GM19438 (cell line): ENCODE data around the gene ATPAF1.
A peak's percentile ranks its signal among the peaks of the same experiment; 100 is the strongest.
"Not testable (repeated sequence)": the region's sequence is repeated elsewhere in the genome, so short reads cannot be mapped to it uniquely, and the experiment has no call there.

Experiments
- ATAC-seq: cut with Tn5 transposase; IDR thresholded peaks from one replicate; pipeline ENCODE4 v1.9.1; 2021; ENCODE audit warnings: low read depth; ENCODE audit not compliant: unreplicated experiment

Gene ATPAF1

GRCh38 chr1:46667782-46668760 lies at the start of gene ATPAF1:
Gene ATPAF1, minus strand, starts transcription at chr1:46668364. Its CDS starts 42 bp downstream, at chr1:46668322.
- ATAC-seq: peak; percentile 76

GRCh38 chr1:46717654-46718053 lies 49.5 kb upstream of the ATPAF1 start:
- no peak for ATAC-seq

- no peak for ATAC-seq
Observed at GRCh38 chr1:46714976-46715375, 46.8 kb upstream of the ATPAF1 start.

DNA sequence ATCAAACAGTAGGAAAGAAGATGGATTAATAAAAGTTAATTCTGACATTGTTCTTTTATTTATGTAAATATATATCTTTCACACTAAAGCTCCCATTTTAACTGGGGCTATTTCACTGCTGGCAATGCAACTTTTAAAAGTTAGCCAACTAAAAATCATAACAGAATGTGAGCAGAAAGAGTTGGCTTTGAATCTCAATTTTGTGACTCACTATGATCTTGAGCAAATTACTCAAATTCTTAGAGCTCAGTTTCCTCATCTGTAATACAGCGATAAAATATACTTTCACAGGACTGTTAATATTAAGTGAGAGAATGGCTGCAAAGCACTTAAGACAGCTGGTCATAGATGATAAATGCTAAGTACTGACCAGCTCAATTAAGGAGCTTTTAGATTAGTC lies 40.0 kb upstream of the ATPAF1 start:
- ATAC-seq: no peak

GRCh38 chr1:46705408-46705807 lies 37.2 kb upstream of the ATPAF1 start:
- ATAC-seq: no peak

DNA sequence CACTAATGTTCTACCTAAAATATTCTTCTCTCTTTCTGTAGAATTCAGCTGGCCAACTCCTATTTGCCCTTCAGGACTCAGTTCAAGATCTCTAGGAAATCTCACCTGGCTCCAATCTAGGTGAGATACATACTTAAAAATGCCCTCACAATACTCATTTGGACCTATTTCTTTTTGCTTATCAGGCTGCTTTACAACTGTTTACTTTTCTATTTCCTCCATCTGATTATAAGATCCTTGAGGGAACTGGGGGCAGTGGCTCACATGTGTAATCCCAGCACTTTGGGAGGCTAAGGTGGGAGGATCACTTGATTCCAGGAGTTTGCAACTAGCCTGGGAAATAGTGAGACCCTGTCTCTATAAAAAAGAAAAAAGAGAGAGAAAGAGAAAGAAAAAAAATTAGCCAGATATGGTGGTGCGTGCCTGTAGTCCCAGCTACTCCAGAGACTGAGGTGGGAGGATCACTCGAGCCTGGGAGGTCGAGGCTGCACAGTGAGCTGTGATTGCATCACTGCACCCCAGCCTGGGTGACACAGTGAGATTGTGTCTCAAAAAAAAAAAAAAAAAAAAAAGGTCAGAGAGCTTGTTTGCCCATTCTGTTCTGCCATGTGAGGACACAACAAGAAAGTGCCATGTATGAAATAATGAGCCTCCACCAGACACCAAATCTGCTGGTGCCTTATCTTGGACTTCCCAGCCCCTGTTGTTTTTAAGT lies 35.9 kb upstream of the ATPAF1 start:
- ATAC-seq: no peak

DNA sequence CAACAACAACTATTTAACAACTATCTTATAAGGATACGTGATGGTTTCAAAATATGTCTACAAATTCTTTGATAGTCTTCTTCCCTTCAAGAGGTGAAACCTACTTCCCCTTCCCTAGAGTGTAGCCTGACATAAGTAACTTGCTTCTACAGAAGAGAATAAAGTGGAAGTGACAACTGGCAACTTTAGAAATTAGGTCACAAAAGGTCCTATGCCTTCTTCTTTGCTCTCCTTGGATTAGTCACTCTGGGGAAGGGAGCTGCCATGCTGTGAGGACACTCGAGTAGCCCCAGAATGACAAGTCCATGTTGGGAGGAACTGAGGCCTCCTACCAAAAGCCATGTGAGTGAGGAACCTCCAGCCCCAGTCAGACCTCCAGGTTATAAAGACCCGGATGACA lies 31.5 kb upstream of the ATPAF1 start:
- no peak for ATAC-seq

DNA sequence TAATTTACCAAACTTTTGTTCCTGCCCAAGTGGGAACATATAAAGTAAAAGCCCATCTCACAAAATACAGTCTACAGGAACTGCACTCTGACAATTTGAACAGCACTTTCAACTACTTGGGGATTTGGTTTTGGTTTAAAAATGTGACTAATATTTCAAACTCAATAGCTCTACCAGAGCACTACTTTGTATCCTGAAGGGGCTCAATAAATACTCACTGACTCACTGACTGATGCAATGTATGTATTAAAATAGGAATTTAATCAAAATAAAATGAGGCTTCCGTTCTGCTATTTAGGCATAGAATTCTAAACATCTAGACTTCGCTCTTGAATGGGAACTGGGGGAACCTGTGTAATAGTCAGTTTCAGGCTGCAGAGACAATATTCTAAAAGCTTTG lies 28.9 kb upstream of the ATPAF1 start:
- ATAC-seq: no peak

DNA sequence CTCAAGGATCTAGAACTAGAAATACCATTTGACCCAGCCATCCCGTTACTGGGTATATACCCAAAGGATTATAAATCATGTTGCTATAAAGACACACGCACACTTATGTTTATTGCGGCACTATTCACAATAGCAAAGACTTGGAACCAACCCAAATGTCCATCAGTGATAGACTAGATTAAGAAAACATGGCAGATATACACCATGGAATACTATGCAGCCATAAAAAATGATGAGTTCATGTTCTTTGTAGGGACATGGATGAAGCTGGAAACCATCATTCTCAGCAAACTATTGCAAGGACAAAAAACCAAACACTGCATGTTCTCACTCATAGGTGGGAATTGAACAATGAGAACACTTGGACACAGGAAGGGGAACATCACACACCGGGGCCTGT lies 26.5 kb upstream of the ATPAF1 start:
- not testable (repeated sequence) for ATAC-seq

DNA sequence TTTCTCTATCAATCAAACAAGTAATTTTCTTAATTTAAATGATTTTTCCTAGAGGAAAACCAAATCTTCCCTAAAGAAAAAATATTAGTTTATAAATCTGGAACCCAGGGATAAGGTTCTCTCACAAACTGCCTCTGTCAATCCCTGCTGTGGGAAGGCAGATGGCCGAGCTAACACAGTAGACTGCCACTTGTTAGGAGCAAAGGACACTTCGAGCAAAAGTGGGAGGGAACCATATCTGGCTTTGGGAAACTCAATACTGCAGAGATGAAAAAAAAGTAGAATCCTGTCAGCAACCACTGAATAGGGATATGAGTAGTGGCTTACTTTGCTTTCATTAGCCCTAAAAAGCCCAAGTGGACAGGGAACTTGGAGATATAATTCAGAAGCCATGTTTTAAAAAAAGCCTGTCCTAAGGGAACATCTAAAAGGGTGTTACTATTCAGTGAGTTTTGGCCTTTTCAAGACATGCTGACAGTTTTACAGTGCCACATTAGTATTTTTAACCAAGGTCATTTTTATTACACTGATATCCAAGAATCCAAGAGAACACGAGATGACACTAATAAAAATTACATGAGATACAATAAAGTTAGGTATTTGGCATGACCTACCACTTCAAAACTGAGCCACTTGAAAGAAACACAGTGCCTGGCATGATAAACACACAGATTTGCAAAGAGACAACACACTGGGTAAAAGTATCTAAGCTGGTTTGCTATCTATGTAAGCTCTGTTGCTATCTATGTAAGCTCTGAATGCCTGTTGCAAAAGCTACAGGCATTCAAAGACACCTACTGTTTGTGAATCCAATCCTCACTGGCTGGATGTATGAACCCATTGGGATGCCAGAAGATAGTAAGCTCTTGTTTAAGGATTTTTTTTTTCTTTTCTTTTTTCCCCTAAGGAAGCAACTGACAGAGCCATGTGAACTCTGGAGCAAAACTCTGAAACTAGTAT lies 24.9 kb upstream of the ATPAF1 start:
- ATAC-seq: no peak

GRCh38 chr1:46691997-46692790 lies 24.0 kb upstream of the ATPAF1 start:
- no peak for ATAC-seq

GRCh38 chr1:46690931-46691421 lies 22.8 kb upstream of the ATPAF1 start:
- no peak for ATAC-seq

DNA sequence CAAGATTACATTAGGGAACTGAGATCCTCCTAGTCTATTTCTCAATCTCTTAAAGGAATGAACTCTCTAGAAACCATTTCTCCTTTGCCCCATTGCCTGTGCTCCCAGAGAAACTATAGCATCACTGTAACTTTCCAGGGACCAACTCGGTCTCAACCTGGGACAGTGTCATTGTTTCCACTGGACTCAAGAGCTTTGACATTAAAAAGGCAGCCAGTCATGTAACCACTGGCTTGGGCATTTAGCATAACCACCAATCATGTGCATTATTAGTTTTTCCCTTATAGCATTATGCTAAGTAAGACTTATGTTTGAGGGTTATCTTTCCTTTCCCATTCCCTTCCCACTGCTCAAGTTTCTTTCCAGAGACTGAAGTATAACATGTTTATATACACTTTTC lies 21.7 kb upstream of the ATPAF1 start:
- no peak for ATAC-seq

GRCh38 chr1:46689356-46689755 lies 21.2 kb upstream of the ATPAF1 start:
- no peak for ATAC-seq

DNA sequence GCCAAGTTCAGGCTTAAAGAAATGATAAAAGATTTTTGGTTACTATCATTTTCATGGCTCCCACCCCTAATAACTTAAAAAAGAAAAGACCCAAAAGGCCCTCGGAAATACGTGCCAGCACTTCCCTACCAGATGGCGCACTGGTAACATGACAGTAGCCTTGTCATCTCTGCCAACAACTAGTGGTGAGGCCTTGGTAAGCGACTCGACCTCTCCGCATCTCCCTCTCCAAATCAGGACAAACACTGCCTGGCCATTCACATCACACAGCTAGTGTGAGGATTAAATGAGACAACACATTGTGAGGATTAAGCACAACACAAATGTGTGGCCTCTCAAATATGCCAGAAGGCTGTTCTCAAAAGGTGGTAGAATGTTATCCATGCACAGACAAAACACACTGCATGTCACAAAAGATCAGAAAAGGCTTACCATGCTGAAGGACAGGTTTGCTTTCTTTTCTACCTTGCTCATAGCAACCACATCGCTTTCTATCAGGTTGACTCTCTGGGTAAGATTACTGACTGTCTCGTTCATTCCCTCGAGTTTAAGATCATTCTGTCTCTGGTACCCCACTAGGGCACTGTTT lies 19.9 kb upstream of the ATPAF1 start:
- ATAC-seq: no peak

GRCh38 chr1:46687093-46687659 lies 19.0 kb upstream of the ATPAF1 start:
- no peak for ATAC-seq

DNA sequence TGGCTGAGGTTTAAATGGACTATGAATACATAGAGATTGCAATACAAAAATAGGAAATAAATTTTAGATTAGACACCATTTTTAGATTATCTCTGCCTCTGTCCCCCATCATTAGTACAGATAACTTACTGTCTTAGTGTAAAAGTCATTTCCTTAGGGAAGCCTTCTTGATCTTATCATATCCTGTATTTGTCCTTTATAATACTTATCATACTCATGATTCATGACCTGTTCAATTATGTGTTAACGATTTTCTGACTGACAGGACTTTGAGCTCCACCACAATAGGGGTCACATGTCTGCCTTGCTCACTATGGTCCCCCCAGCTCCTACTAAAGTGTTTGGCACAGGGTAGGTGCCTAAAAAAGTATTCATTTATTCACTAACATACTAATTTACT lies 18.1 kb upstream of the ATPAF1 start:
- ATAC-seq: no peak

DNA sequence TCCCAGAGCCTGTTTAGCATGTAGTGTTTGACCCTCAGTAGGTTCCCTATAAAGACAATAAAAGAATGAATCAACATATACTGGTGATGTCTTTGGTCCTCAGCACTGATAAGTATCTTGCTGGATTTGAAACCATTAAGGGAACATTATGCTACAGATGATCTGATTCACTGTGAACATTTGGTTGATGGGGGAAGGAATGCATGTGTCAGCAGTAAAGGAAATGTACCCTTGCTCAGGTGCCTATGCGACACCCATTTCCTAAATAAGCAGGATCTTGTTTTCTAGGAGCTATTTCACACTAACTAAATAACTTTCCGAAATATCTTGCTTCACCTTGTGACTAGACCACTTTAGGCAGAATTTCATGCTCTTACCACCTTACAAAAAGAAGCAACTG lies 16.5 kb upstream of the ATPAF1 start:
- ATAC-seq: no peak

- no peak for ATAC-seq
Observed at GRCh38 chr1:46682064-46682463, 13.9 kb upstream of the ATPAF1 start.
